Activated CD8-positive, alpha-beta memory T cell treated with anti-CD3 and anti-CD28 coated beads, Interleukin-2, amount 50 U/mL, for 4 hours (primary cell): ENCODE results near the gene AACS.
A peak's percentile ranks its signal among the peaks of the same experiment; 100 is the strongest.
"Not testable (repeated sequence)": the region's sequence is repeated elsewhere in the genome, so short reads cannot be mapped to it uniquely, and the experiment has no call there.

Experiments used
- DNase-seq: peaks from one replicate; pipeline ENCODE4 v3.0.0-alpha.2; 2020

The AACS gene

GRCh38 chr12:125065021-125065918 is at the start of gene AACS:
Gene AACS (plus strand): TSS chr12:125065435. CDS start chr12:125065585, 150 bp downstream.
- DNase-seq = peak; percentile 76

GRCh38 chr12:125015680-125016310 is 49.4 kb upstream of the AACS start:
- DNase-seq = no peak

- no peak for DNase-seq
Measured at GRCh38 chr12:125017801-125018200, 47.4 kb upstream of the AACS start.

- DNase-seq = no peak
Measured at GRCh38 chr12:125018356-125018755, 46.9 kb upstream of the AACS start.

- DNase-seq = no peak
Measured at GRCh38 chr12:125021096-125021495, 44.1 kb upstream of the AACS start.

GRCh38 chr12:125021771-125022170 is 43.5 kb upstream of the AACS start:
- DNase-seq = no peak

GRCh38 chr12:125023065-125023464 is 42.2 kb upstream of the AACS start:
- no peak for DNase-seq

GRCh38 chr12:125024949-125025563 is 40.2 kb upstream of the AACS start:
- no peak for DNase-seq

GRCh38 chr12:125025606-125026235 is 39.5 kb upstream of the AACS start:
- DNase-seq = no peak

- DNase-seq = no peak
Measured at GRCh38 chr12:125028106-125028505, 37.1 kb upstream of the AACS start.

GRCh38 chr12:125029761-125030358 is 35.4 kb upstream of the AACS start:
- DNase-seq = no peak

GRCh38 chr12:125031471-125031870 is 33.8 kb upstream of the AACS start:
- not testable (repeated sequence) for DNase-seq

GRCh38 chr12:125032466-125033152 is 32.6 kb upstream of the AACS start:
- no peak for DNase-seq

- DNase-seq = no peak
Measured at GRCh38 chr12:125033288-125033687, 31.9 kb upstream of the AACS start.

GRCh38 chr12:125038976-125039625 is 26.1 kb upstream of the AACS start:
- DNase-seq = no peak

- no peak for DNase-seq
Measured at GRCh38 chr12:125049093-125049458, 16.2 kb upstream of the AACS start.

GRCh38 chr12:125050446-125050845 is 14.8 kb upstream of the AACS start:
- DNase-seq = no peak

- no peak for DNase-seq
Measured at GRCh38 chr12:125050868-125051267, 14.4 kb upstream of the AACS start.

- DNase-seq = no peak
Measured at GRCh38 chr12:125053821-125054220, 11.4 kb upstream of the AACS start.

- no peak for DNase-seq
Measured at GRCh38 chr12:125055591-125055990, 9.6 kb upstream of the AACS start.

GRCh38 chr12:125056306-125056705 is 8.9 kb upstream of the AACS start:
- DNase-seq = no peak

GRCh38 chr12:125057708-125058107 is 7.5 kb upstream of the AACS start:
- no peak for DNase-seq
